ENCODE measurements around the gene ATP8A2.

- TF ChIP-seq CTCF (IDR thresholded peaks at IDR 0.05) (no peak), POLR2A (IDR thresholded peaks at IDR 0.05) (no peak)
Observed at GRCh38 chr13:25943658-25944057, 571.9 kb downstream of the ATP8A2 start.
